IMR-90 (cell line): Measurements from ENCODE around the gene WASL. TPM values are rescaled to one million over a fixed set of nuclear protein-coding genes. Genes with fewer than 3 reads are reported as not detected.

ENCODE experiments used
- ATAC-seq: fragments of 200-7000 bp; cut with Tn5 transposase; 2 replicates; pipeline ENCODE4 v1.9.1; 2020; ENCODE audit warnings: low read depth, mild to moderate bottlenecking, moderate library complexity
- BruUV-seq: library from RNA; stranded (reverse); fragments of 400-500 nt; replicated peaks from 2 replicates; lab custom pipeline; 2021; lab: Mats Ljungman, UMichigan
- CTCF ChIA-PET: fragments of 300-600 bp; formaldehyde crosslinking; extraction: SDS; loops from one replicate; lab custom pipeline; 2021; ENCODE audit warnings: antibody characterized with exemption; lab: Yijun Ruan, JAX
- POLR2A ChIA-PET: fragments of 300-600 bp; sonication (Branson Sonifier 250); formaldehyde crosslinking; loops from one replicate; lab custom pipeline; 2022; ENCODE audit warnings: antibody characterized with exemption; ENCODE audit not compliant: unreplicated experiment; lab: Charles Lee
- DNase-seq: peaks from one replicate; pipeline ENCODE4 v3.0.0; 2013
- H2AFZ ChIP-seq: replicated peaks from 2 replicates; pipeline ENCODE3; 2013; ENCODE audit warnings: low read length, mild to moderate bottlenecking; ENCODE audit not compliant: poor library complexity
- H2AK5ac ChIP-seq: 2 replicates; pipeline ENCODE4 v1.6.1; 2013; ENCODE audit warnings: low read depth, low read length, inconsistent platforms
- H2AK9ac ChIP-seq: replicated peaks from 2 replicates; pipeline ENCODE3; 2013; ENCODE audit warnings: mild to moderate bottlenecking, low read depth, low read length, moderate library complexity; ENCODE audit not compliant: poor library complexity
- H2BK120ac ChIP-seq: 2 replicates; pipeline ENCODE4 v1.6.1; 2013; ENCODE audit warnings: low read depth, low read length, inconsistent platforms
- H2BK15ac ChIP-seq: 3 replicates; pipeline ENCODE4 v1.6.1; 2013; ENCODE audit warnings: low read depth, low read length, inconsistent platforms
- H2BK20ac ChIP-seq: 2 replicates; pipeline ENCODE4 v1.6.1; 2013; ENCODE audit warnings: low read depth, mild to moderate bottlenecking, inconsistent platforms, low read length, moderate library complexity
- H2BK5ac ChIP-seq: 2 replicates; pipeline ENCODE4 v1.6.1; 2013; ENCODE audit warnings: mild to moderate bottlenecking, low read depth, low read length, inconsistent platforms; ENCODE audit not compliant: poor library complexity, severe bottlenecking
- H3K14ac ChIP-seq: replicated peaks from 2 replicates; pipeline ENCODE4 v1.6.1; 2013; ENCODE audit warnings: low read depth, low read length, inconsistent platforms
- H3K18ac ChIP-seq: 2 replicates; pipeline ENCODE4 v1.6.1; 2013; ENCODE audit warnings: low read depth, low read length, control low read depth
- H3K23ac ChIP-seq: 2 replicates; pipeline ENCODE4 v1.6.1; 2013; ENCODE audit warnings: low read depth, low read length, inconsistent platforms
- H3K27ac ChIP-seq: 2 replicates; pipeline ENCODE4 v1.5.1; 2013; ENCODE audit warnings: mild to moderate bottlenecking, control low read depth, low read length; ENCODE audit not compliant: insufficient read depth
- H3K27me3 ChIP-seq: 2 replicates; pipeline ENCODE4 v1.6.1; 2013; ENCODE audit warnings: low read length; ENCODE audit not compliant: control insufficient read depth, insufficient read depth
- H3K36me3 ChIP-seq: 2 replicates; pipeline ENCODE4 v1.6.1; 2013; ENCODE audit warnings: low read length, mixed read lengths; ENCODE audit not compliant: control insufficient read depth, insufficient read depth
- H3K4ac ChIP-seq: 2 replicates; pipeline ENCODE4 v1.6.1; 2013; ENCODE audit warnings: low read depth, low read length, inconsistent platforms
- H3K4me1 ChIP-seq: 2 replicates; pipeline ENCODE4 v1.6.1; 2013; ENCODE audit warnings: low read length, mixed read lengths; ENCODE audit not compliant: control insufficient read depth, insufficient read depth
- H3K4me2 ChIP-seq: 2 replicates; pipeline ENCODE4 v1.6.1; 2013; ENCODE audit warnings: low read depth, mild to moderate bottlenecking, control low read depth, low read length, moderate library complexity
- H3K4me3 ChIP-seq: 2 replicates; pipeline ENCODE4 v1.5.1; 2013; ENCODE audit warnings: low read depth, mild to moderate bottlenecking, control low read depth, low read length, moderate library complexity; ENCODE audit not compliant: insufficient read depth
- H3K56ac ChIP-seq: 2 replicates; pipeline ENCODE4 v1.6.1; 2013; ENCODE audit warnings: low read length, inconsistent platforms; ENCODE audit not compliant: insufficient read depth; ENCODE audit errors: extremely low read depth
- H3K79me1 ChIP-seq, 2 experiments: 2 replicates each; pipeline ENCODE4 v1.6.1; 2013; ENCODE audit warnings: low read length in 2 of 2, inconsistent platforms in 1 of 2, low read depth in 1 of 2
- H3K9ac ChIP-seq: 2 replicates; pipeline ENCODE4 v1.6.1; 2013; ENCODE audit warnings: low read depth, low read length, control low read depth
- H3K9me1 ChIP-seq: 2 replicates; pipeline ENCODE4 v1.6.1; 2013; ENCODE audit warnings: low read length, inconsistent platforms; ENCODE audit not compliant: insufficient read depth
- H3K9me3 ChIP-seq: 2 replicates; pipeline ENCODE4 v1.6.1; 2013; ENCODE audit warnings: low read length; ENCODE audit not compliant: control insufficient read depth, insufficient read depth
- H4K20me1 ChIP-seq: 2 replicates; pipeline ENCODE4 v1.6.1; 2013; ENCODE audit warnings: low read length, inconsistent platforms; ENCODE audit not compliant: insufficient read depth
- H4K5ac ChIP-seq: 2 replicates; pipeline ENCODE4 v1.6.1; 2013; ENCODE audit warnings: mild to moderate bottlenecking, low read depth, low read length, control low read depth
- H4K8ac ChIP-seq, 2 experiments: 2 replicates each; pipeline ENCODE4 v1.6.1; 2013; ENCODE audit warnings: low read depth in 2 of 2, low read length in 2 of 2, control low read depth in 1 of 2, inconsistent platforms in 1 of 2
- H4K91ac ChIP-seq: 2 replicates; pipeline ENCODE4 v1.6.1; 2013; ENCODE audit warnings: low read depth, low read length, inconsistent platforms; ENCODE audit not compliant: insufficient read depth
- MAFK ChIP-seq: IDR thresholded peaks from 2 replicates; pipeline ENCODE4 v1.6.1; 2012; ENCODE audit warnings: low read depth, low read length, improper control_type of control experiment
- POLR2A ChIP-seq: IDR thresholded peaks from 2 replicates; pipeline ENCODE4 v1.6.1; 2012; ENCODE audit warnings: mild to moderate bottlenecking, low read depth, low read length
- SMC3 ChIP-seq: fragments of 150-350 bp; IDR thresholded peaks from 2 replicates; pipeline ENCODE4 v1.6.1; 2016; ENCODE audit warnings: low read depth, mild to moderate bottlenecking, antibody characterized with exemption, low read length, moderate library complexity
- WGBS, 2 experiments: methylation state at CpG; one replicate each; pipeline versions ENCODE4 v1.1.5 to v1.1.7; 2013; ENCODE audit warnings: missing lambda C conversion rate in 2 of 2; ENCODE audit not compliant: insufficient read length in 1 of 2; ENCODE audit errors: extremely low coverage in 2 of 2; 5-methylcytosine and 5-hydroxymethylcytosine counted together
- dilution Hi-C: fragments of 300-500 bp; cut with HindIII; formaldehyde crosslinking; loops from one replicate; pipeline ENCODE4 v1.14.3; 2018; ENCODE audit warnings: low sequenced_read_pairs; ENCODE audit not compliant: unreplicated experiment
- in situ Hi-C: fragments of 300-500 bp; cut with MboI; formaldehyde crosslinking; loops from 3 replicates; pipeline ENCODE4 v1.14.3; 2019; ENCODE audit warnings: low sequenced_read_pairs, inconsistent platforms, mixed read lengths
- intact Hi-C: fragments of 100-400 bp; cut with micrococcal nuclease; formaldehyde crosslinking; loops from 2 replicates; pipeline ENCODE4 v1.10.0; 2022
- polyA plus RNA-seq, 3 experiments: library from polyadenylated mRNA; depleted of rRNA; stranded (reverse); fragments of >200 nt; gene quantifications; 2 replicates each; pipeline ENCODE4 v1.2.3, GENCODE V29; 2012; ENCODE audit warnings: low replicate concordance in 1 of 3
- total RNA-seq: library from RNA; depleted of rRNA; stranded (reverse); fragments of >200 nt; gene quantifications from 2 replicates; pipeline ENCODE4 v1.2.3, GENCODE V29; 2012

The WASL gene
- total and polyA plus RNA-seq, 2 of the 4 experiments (the other 2 are of a cell fraction), result 2.3 to 7.9 TPM

DNA sequence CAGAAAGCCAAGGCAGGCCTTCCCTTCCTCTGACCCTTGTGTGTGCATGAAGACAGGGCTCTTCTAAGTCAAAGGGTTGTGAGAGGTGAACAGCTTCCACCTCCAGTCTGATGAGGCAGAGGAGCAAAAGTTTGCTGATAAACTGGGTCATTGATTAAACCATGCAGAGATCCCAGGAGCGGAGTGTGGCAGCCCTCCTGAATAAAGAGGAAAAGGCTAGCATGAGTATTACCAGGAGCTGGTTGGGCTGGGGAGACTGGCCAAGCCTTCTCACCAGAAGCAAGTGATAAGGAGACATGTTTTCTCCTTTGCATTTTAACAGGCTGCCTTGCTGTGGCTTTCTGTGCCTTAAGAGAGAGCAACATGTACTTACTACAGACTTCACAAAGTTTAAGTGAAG lies 82.9 kb downstream of the WASL start:
- Histone ChIP-seq H3K9me1 (no peaks in the 10 kb centered on the region), H3K79me1 (no peaks in the 10 kb centered on the region), H4K91ac (no peak overlapping the region), H3K4ac (no peak overlapping the region), H3K14ac (no peak overlapping the region), H3K23ac (no peak overlapping the region), H4K20me1 (no peaks in the 10 kb centered on the region), H2BK5ac (no peak overlapping the region), H2AK9ac (no peak overlapping the region), H3K36me3 (no peaks in the 10 kb centered on the region), H2AK5ac (no peak overlapping the region), H3K56ac (no peak overlapping the region), H3K4me3 (no peak overlapping the region), H3K27ac (no peak overlapping the region), H2BK20ac (no peak overlapping the region), H4K8ac (no peak overlapping the region), H3K9me3 (no peaks in the 10 kb centered on the region), H3K4me2 (no peak overlapping the region), H3K27me3 (peaks cover 2% of the 10 kb centered on the region), H3K18ac (no peak overlapping the region), H2AFZ (no peak overlapping the region), H3K9ac (no peak overlapping the region), H2BK15ac (no peak overlapping the region), H2BK120ac (no peak overlapping the region), H3K4me1 (no peaks in the 10 kb centered on the region), H4K5ac (no peak overlapping the region)
- no peak for TF ChIP-seq SMC3
- TF ChIP-seq POLR2A, result no peak
- no peak for TF ChIP-seq MAFK
- DNase-seq (no peak), ATAC-seq (no peak)
- POLR2A ChIA-PET, result no interaction called here
- 86% methylated on average over 1 of the region's 1 CpG; no CpG with 5 or more reads in 1 of the 2 experiments for WGBS, 2 experiments
- dilution Hi-C loops (no loop called here), in situ Hi-C loops (no loop called here), intact Hi-C loops (no loop called here)
- CTCF ChIA-PET, result interaction anchor here (0.8 kb wide), 1 partner anchor 17 kb away, joined by 3 read pairs; no protein-coding TSS in a partner anchor
- BruUV-seq, result no TSS peak
